K562 (cell line): ENCODE results near the gene PDE8A. TPM values are rescaled to one million over a fixed set of nuclear protein-coding genes. Genes with fewer than 3 reads are reported as not detected.

ENCODE experiments used
- ATAC-seq: fragments of 200-7000 bp; cut with Tn5 transposase; 3 replicates; pipeline ENCODE4 v1.9.1; 2020; ENCODE audit warnings: moderate library complexity
- BruUV-seq: library from RNA; stranded (reverse); fragments of 400-500 nt; replicated peaks from 2 replicates; lab custom pipeline; 2021; lab: Mats Ljungman, UMichigan
- CTCF ChIA-PET: fragments of 300-600 bp; formaldehyde crosslinking; extraction: SDS; loops from one replicate; lab custom pipeline; 2021; ENCODE audit warnings: low intra/inter-chr PET ratio; lab: Yijun Ruan, JAX
- POLR2A ChIA-PET: fragments of 300-600, 350-650 bp; sonication (Branson Sonifier 250); formaldehyde crosslinking; extraction: SDS; loops from one replicate; lab custom pipeline; 2021; ENCODE audit warnings: antibody characterized with exemption, inconsistent platforms; lab: Yijun Ruan, JAX
- DNase-seq, 4 experiments: peaks; one replicate each; pipeline versions ENCODE4 v3.0.0 to v3.0.0-alpha.2; 2011 to 2018; ENCODE audit warnings: low spot score in 3 of 4, mixed read lengths in 3 of 4; ENCODE audit errors: extremely low read depth in 1 of 4
- FAIRE-seq: peaks from 2 replicates; lab custom pipeline; 2011; peaks lifted over from hg19 to GRCh38; lab: Jason Lieb, UNC
- H2AFZ ChIP-seq: 2 replicates; pipeline ENCODE4 v1.6.0; 2011; ENCODE audit warnings: low read depth, low read length, control low read depth, inconsistent platforms
- H3K27ac ChIP-seq: fragments of 200-600 bp; 3 replicates; pipeline ENCODE4 v1.8.0; 2011; ENCODE audit warnings: low read depth, mild to moderate bottlenecking, control low read depth, inconsistent platforms, low read length, moderate library complexity, mixed read lengths; ENCODE audit errors: extremely low read depth
- H3K27me3 ChIP-seq, 2 experiments: fragments of 300-600 bp in 1 of 2; 2 replicates in 1 of 2; 3 replicates in 1 of 2; pipeline versions ENCODE4 v1.6.0 to v1.8.0; 2011; ENCODE audit warnings: inconsistent platforms in 2 of 2, low read length in 2 of 2, mild to moderate bottlenecking in 1 of 2, mixed read lengths in 1 of 2, moderate library complexity in 1 of 2; ENCODE audit not compliant: control insufficient read depth in 2 of 2, insufficient read depth in 2 of 2
- H3K36me3 ChIP-seq: fragments of 300-600 bp; 3 replicates; pipeline ENCODE4 v1.8.0; 2011; ENCODE audit warnings: mild to moderate bottlenecking, low read length, inconsistent platforms; ENCODE audit not compliant: control insufficient read depth, insufficient read depth
- H3K4me1 ChIP-seq, 2 experiments: fragments of 200-600 bp in 1 of 2; replicated peaks in 1 of 2; 2 replicates in 1 of 2; 3 replicates in 1 of 2; pipeline versions ENCODE4 v1.5.1 to v1.8.0; 2011; ENCODE audit warnings: inconsistent platforms in 2 of 2, low read length in 2 of 2, mild to moderate bottlenecking in 1 of 2, mixed read lengths in 1 of 2, moderate library complexity in 1 of 2; ENCODE audit not compliant: control insufficient read depth in 2 of 2, insufficient read depth in 2 of 2
- H3K4me2 ChIP-seq: 2 replicates; pipeline ENCODE4 v1.6.1; 2011; ENCODE audit warnings: low read length, control low read depth, inconsistent platforms, mixed read lengths; ENCODE audit not compliant: insufficient read depth
- H3K4me3 ChIP-seq: fragments of 200-600 bp; sonication (generic), shearing (Covaris generic); 2 replicates; pipeline ENCODE4 v1.5.1; 2016; ENCODE audit warnings: control low read depth, inconsistent platforms
- H3K79me2 ChIP-seq: fragments of 200-600 bp; 3 replicates; pipeline ENCODE4 v1.8.0; 2011; ENCODE audit warnings: low read length, inconsistent platforms; ENCODE audit not compliant: control insufficient read depth, insufficient read depth
- H3K9ac ChIP-seq, 2 experiments: 2 replicates each; pipeline versions ENCODE4 v1.6.0 to v1.6.1; 2011; ENCODE audit warnings: low read depth in 2 of 2, low read length in 2 of 2, control low read depth in 1 of 2, inconsistent platforms in 1 of 2, mild to moderate bottlenecking in 1 of 2, mixed read lengths in 1 of 2; ENCODE audit not compliant: insufficient read depth in 1 of 2
- H3K9me1 ChIP-seq: one replicate; pipeline ENCODE4 v1.6.0; 2011; ENCODE audit warnings: inconsistent platforms, mild to moderate bottlenecking, low read length, moderate library complexity; ENCODE audit not compliant: control insufficient read depth, insufficient read depth
- H3K9me3 ChIP-seq: replicated peaks from 2 replicates; pipeline ENCODE4 v1.5.1; 2011; ENCODE audit warnings: low read depth, low read length, inconsistent platforms; ENCODE audit not compliant: control insufficient read depth, insufficient read depth
- H4K20me1 ChIP-seq: replicated peaks from 2 replicates; pipeline ENCODE4 v1.6.1; 2011; ENCODE audit warnings: low read length, inconsistent platforms, mixed read lengths; ENCODE audit not compliant: control insufficient read depth, insufficient read depth
- FIP1L1 ChIP-seq: fragments of 200-400 bp; formaldehyde crosslinking; IDR thresholded peaks from 2 replicates; pipeline ENCODE4 v1.6.1; 2018; ENCODE audit warnings: mild to moderate bottlenecking, low read depth, low read length; ENCODE audit not compliant: poor library complexity, severe bottlenecking
- MAFG ChIP-seq: fragments of 450-650 bp; conservative IDR thresholded peaks from 2 replicates; pipeline ENCODE4 v1.6.1; 2016; ENCODE audit warnings: missing genetic modification characterization, missing compliant biosample characterization
- PYGO2 ChIP-seq: fragments of 450-650 bp; IDR thresholded peaks from 2 replicates; pipeline ENCODE4 v1.6.1; 2016; ENCODE audit warnings: mild to moderate bottlenecking, missing genetic modification characterization, moderate library complexity, missing compliant biosample characterization
- TFE3 ChIP-seq: fragments of 450-650 bp; formaldehyde crosslinking; IDR thresholded peaks from 2 replicates; pipeline ENCODE4 v1.4.0; 2020; ENCODE audit warnings: mild to moderate bottlenecking, mixed read lengths
- ZNF277 ChIP-seq: fragments of 250-450 bp; sonication (Bioruptor Pico); IDR thresholded peaks from 2 replicates; pipeline ENCODE4 v1.8.0; 2022; ENCODE audit warnings: inconsistent platforms, mild to moderate bottlenecking, moderate library complexity, borderline replicate concordance
- WGBS: fragments of 100-300 bp; shearing (Covaris generic); methylation state at CpG from one replicate; pipeline ENCODE4 v1.1.6; 2016; ENCODE audit warnings: low coverage, mixed read lengths; ENCODE audit not compliant: insufficient coverage; ENCODE audit errors: missing lambda C conversion rate; 5-methylcytosine and 5-hydroxymethylcytosine counted together
- in situ Hi-C: fragments of 300-500 bp; cut with MboI; formaldehyde crosslinking; loops from 4 replicates; pipeline ENCODE4 v1.15.0; 2018; ENCODE audit warnings: inconsistent platforms, mixed read lengths
- intact Hi-C: fragments of 100-400 bp; cut with micrococcal nuclease; formaldehyde crosslinking; loops from 2 replicates; pipeline ENCODE4 v1.14.2; 2022
- polyA plus RNA-seq, 8 experiments: library from polyadenylated mRNA; depleted of rRNA in 4 of 8; stranded (reverse) in 5 of 8; unstranded in 3 of 8; fragments of >200 nt; fragmentation: Nextera tagmentation in 2 of 8; fragmentation: Illumina TruSeq in 1 of 8; extraction: Ambion mirVana in 2 of 8; extraction: Trizol in 1 of 8; gene quantifications; 2 replicates each; pipeline versions ENCODE4 v1.2.1 to v1.2.3, GENCODE V29; 2011 to 2014; ENCODE audit warnings: inconsistent platforms in 1 of 8, missing spikeins in 1 of 8
- total RNA-seq, 7 experiments: library from RNA; depleted of rRNA in 6 of 7; stranded (reverse); fragments of >200 nt in 6 of 7; fragmentation: Illumina TruSeq in 2 of 7; extraction: Trizol in 2 of 7; gene quantifications; 2 replicates each; pipeline versions ENCODE4 v1.2.1 to v1.2.3, GENCODE V29; 2011 to 2021; ENCODE audit warnings: low replicate concordance in 1 of 7

The PDE8A gene
- total and polyA plus RNA-seq, 9 of the 15 experiments (the other 6 are each of a cell fraction or from before 2014, with no cell fraction given) = 5.9 to 40.3 (median 19.8) TPM

- no peak for TF ChIP-seq ZNF277
- TF ChIP-seq MAFG (tag) = 0 out of 2 replicates have a peak, but pooled peaks have one; percentile 34
- TF ChIP-seq PYGO2 (tag) = no peak
Observed at GRCh38 chr15:85154061-85154460, 172.4 kb downstream of the PDE8A start (continued).

GRCh38 chr15:85155360-85155759 lies 173.7 kb downstream of the PDE8A start:
- ATAC-seq (no peak), FAIRE-seq (no peak), DNase-seq (no peak)
- CTCF ChIA-PET = no interaction called here
- no peaks in the 10 kb centered on the region for H3K9me1 ChIP-seq
- H3K4me3 ChIP-seq = no peak overlapping the region
- H2AFZ ChIP-seq = no peak overlapping the region
- H3K36me3 ChIP-seq = no peaks in the 10 kb centered on the region
- TF ChIP-seq TFE3 = peak; percentile 59
- no peak for TF ChIP-seq FIP1L1
- H3K4me1 ChIP-seq = 0 out of 5 replicates have a peak, but pooled peaks cover 0 to 3% of the 10 kb centered on the region in 2 experiments
- in situ Hi-C loops (no loop called here), intact Hi-C loops (no loop called here)
- H3K79me2 ChIP-seq = no peaks in the 10 kb centered on the region
- H4K20me1 ChIP-seq = no peaks in the 10 kb centered on the region
- H3K4me2 ChIP-seq = no peak overlapping the region
- 51% methylated on average over 8 of the region's 9 CpGs for WGBS
- no peak overlapping the region for H3K27ac ChIP-seq
- H3K9ac ChIP-seq = no peak overlapping the region
- H3K27me3 ChIP-seq = no peaks in the 10 kb centered on the region
- POLR2A ChIA-PET = no interaction called here
- no TSS peak for BruUV-seq
- H3K9me3 ChIP-seq = no peaks in the 10 kb centered on the region
